ENCODE data around the gene FAIM2. TPM values are rescaled to one million over a fixed set of nuclear protein-coding genes. Genes with fewer than 3 reads are reported as not detected.

FAIM2 gene
- total and polyA plus RNA-seq, 2 donors (not counting 3 experiments of a cell fraction or from before 2014, with no cell fraction given), result 0.01 TPM; not detected in 1

GRCh38 chr12:49901026-49901425 lies 2.7 kb downstream of the FAIM2 start:
- Histone ChIP-seq H3K9me1 (replicated peaks; ENCODE audit: control insufficient read depth, extremely low read depth, insufficient read depth, low read length) (no peaks in the 10 kb centered on the region), H3K27me3 (ENCODE audit: control insufficient read depth in 2 of 2, insufficient read depth in 2 of 2, low read length in 2 of 2) (peaks cover 0 to 5% of the 10 kb centered on the region in 2 experiments), H3K27ac (ENCODE audit: insufficient read depth, low read depth, low read length) (no peak overlapping the region), H4K20me1 (replicated peaks; ENCODE audit: control insufficient read depth, extremely low read depth, insufficient read depth, low read length) (no peaks in the 10 kb centered on the region), H3K4me3 (replicated peaks in 1 of 3; ENCODE audit: insufficient read depth in 1 of 3, low read depth in 1 of 3, low read length in 3 of 3) (no peak overlapping the region), H3K9ac (replicated peaks; ENCODE audit: extremely low read depth, insufficient read depth, low read length) (no peak overlapping the region), H3K9me3 (replicated peaks; ENCODE audit: control insufficient read depth, insufficient read depth, low read length) (no peaks in the 10 kb centered on the region), H3K4me1 (ENCODE audit: control insufficient read depth, extremely low read depth, insufficient read depth, low read length) (no peaks in the 10 kb centered on the region), H3K79me2 (ENCODE audit: control insufficient read depth, insufficient read depth, low read length) (no peaks in the 10 kb centered on the region), H3K4me2 (ENCODE audit: insufficient read depth, low read length) (no peak overlapping the region), H2AFZ (ENCODE audit: low read depth, low read length) (no peak overlapping the region), H3K36me3 (ENCODE audit: control insufficient read depth in 2 of 2, extremely low read depth in 1 of 2, insufficient read depth in 2 of 2, low read length in 2 of 2) (no peaks in the 10 kb centered on the region)
- POLR2A ChIA-PET, result no interaction called here
- CTCF ChIA-PET, result interaction anchor here (0.7 to 1.4 kb wide), 6 partner anchors 9 to 169 kb away, joined by 3 to 5 read pairs (median 3); no protein-coding TSS in a partner anchor
- TF ChIP-seq EZH2 (IDR thresholded peaks at IDR 0.05; ENCODE audit: borderline replicate concordance, low read depth, low read length, severe bottlenecking), result no peak
- TF ChIP-seq POLR2A (IDR thresholded peaks at IDR 0.05; ENCODE audit: low read depth, low read length), result no peak
- no peak for TF ChIP-seq GATA2 (IDR thresholded peaks at IDR 0.05; ENCODE audit: insufficient read depth, insufficient read length, low read depth, low read length)
- TF ChIP-seq FOS (IDR thresholded peaks at IDR 0.05; ENCODE audit: borderline replicate concordance, insufficient read depth, low read length), result no peak
- no peak for TF ChIP-seq MAX (IDR thresholded peaks at IDR 0.05; ENCODE audit: insufficient read depth, insufficient read length)
- no peak for TF ChIP-seq CTCF (IDR thresholded peaks at IDR 0.05; ENCODE audit: extremely low read depth in 1 of 2, insufficient read depth in 1 of 2, low read depth in 1 of 2, low read length in 2 of 2)
- no peak for TF ChIP-seq JUN (IDR thresholded peaks at IDR 0.05; ENCODE audit: borderline replicate concordance, insufficient read depth, insufficient read length, low read depth)
- no peak for TF ChIP-seq MYC (IDR thresholded peaks at IDR 0.05; ENCODE audit: low read depth, low read length)
- no peak for TF ChIP-seq POLR2AphosphoS5 (IDR thresholded peaks at IDR 0.05; ENCODE audit: insufficient read depth, low read depth, low read length)
- dilution Hi-C loops (cut with MboI; ENCODE audit: extremely low pct_ligation_motif_present, low sequenced_read_pairs), result no loop called here
- no TSS peak for BruUV-seq (replicated peaks)
- intact Hi-C loops (cut with micrococcal nuclease), result no loop called here
- DNase-seq (ENCODE audit: low read depth, low spot score) (no peak), FAIRE-seq (no peak)
